Activated CD8-positive, alpha-beta memory T cell treated with anti-CD3 and anti-CD28 coated beads for 36 hours (primary cell): ENCODE data around the gene CACNB3. TPM values are rescaled to one million over a fixed set of nuclear protein-coding genes. Genes with fewer than 3 reads are reported as not detected.
"Not testable (repeated sequence)": the region's sequence is repeated elsewhere in the genome, so short reads cannot be mapped to it uniquely, and the experiment has no call there.

Experiments
- CTCF ChIA-PET: fragments of 350-600 bp; sonication (Branson Sonifier 250); formaldehyde crosslinking; loops from one replicate; lab custom pipeline; 2021; ENCODE audit warnings: antibody characterized with exemption; lab: Charles Lee
- POLR2A ChIA-PET: fragments of 350-600 bp; sonication (Branson Sonifier 250); formaldehyde crosslinking; loops from one replicate; lab custom pipeline; 2021; ENCODE audit warnings: antibody characterized with exemption; lab: Charles Lee
- total RNA-seq, 2 experiments: library from RNA; stranded (reverse); gene quantifications; one replicate each; pipeline ENCODE4 v1.2.3, GENCODE V29; 2021

The CACNB3 gene
- total RNA-seq, 2 experiments from 2014 or later, result 6.1 to 8.3 TPM

DNA sequence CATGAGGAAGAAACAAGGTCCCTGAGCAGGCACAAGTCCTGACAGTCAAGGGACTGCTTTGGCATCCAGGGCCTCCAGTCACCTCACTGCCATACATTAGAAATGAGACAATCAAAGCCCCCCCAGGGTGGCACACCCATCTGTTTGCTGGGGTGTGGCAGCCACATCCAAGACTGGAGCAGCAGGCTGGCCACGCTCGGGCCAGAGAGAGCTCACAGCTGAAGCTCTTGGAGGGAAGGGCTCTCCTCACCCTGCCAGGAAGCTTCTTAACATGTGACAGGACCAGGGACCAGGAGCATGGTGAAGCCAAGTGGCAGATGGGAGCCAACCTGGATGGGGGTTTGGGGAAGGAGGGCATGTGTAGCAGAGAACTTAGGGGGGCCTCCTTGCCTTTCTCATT lies 10.0 kb downstream of the CACNB3 start:
- CTCF ChIA-PET, result interaction anchor here (1.2 kb wide), 1 partner anchor 12 kb away, joined by 3 read pairs; no protein-coding TSS in a partner anchor
- POLR2A ChIA-PET, result no interaction called here

DNA sequence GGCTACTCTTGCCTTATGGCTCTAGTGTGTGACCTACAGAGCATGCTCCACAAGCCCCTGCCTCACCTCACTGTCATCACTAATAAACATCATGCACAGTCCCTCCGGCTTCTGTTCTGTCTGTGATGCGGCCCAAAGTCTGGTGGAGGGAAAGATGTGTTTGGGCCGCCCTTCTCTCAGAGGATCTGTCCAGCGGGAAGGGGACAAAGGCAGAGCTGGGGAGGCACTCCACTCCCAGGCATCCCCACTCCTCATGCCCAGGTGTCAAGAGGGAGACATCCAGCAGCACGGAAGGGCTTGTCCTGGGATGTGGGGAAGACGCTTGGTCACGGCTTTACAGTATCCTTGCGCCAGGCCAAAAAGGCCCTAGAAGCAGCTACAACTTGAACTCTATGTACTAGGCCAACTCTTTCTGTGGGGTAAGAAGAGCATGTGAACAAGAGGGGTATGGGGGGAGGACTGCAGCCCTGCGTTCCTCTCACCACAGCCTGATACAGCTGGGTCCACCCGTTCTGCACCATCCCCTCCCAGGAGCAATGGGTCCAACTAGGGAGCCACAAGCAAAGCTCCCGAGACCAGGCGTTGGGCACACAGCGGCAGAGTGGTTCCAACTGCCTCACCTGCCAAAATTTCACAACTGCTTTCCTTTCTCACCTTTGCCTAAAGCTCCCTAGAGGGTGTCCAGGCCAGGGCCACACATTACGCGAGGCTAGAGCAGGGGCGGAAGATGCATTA lies 10.7 kb downstream of the CACNB3 start:
- POLR2A ChIA-PET, result no interaction called here

DNA sequence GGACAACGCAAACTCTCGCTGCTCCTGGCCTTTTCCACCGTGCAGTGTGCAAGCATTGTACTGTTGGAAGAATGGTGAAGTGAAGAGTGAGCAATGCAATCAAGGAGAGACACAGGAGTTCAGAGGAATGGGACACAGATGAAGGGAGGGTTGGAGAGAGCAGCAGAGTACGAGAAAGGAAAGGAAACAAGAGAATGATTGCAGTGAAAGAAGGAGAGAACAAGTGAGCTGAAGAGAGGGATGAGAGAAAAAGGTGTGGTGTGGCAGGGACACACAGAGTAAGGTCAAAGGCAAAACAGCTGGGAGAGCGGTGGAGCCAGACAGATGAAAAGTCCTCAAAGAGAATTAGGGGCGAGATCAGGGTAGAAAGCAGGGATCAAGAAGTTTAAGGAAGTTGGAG lies 13.0 kb downstream of the CACNB3 start:
- POLR2A ChIA-PET, result interaction anchor here (0.6 kb wide), 1 partner anchor 94 kb away, joined by 6 read pairs; no protein-coding TSS in a partner anchor
- CTCF ChIA-PET, result interaction anchor here (0.6 kb wide), 1 partner anchor 96 kb away, joined by 5 read pairs; no protein-coding TSS in a partner anchor

More for the DNA sequence above, 10.7 kb downstream of the CACNB3 start:
- CTCF ChIA-PET, result interaction anchor here (1.2 kb wide), 1 partner anchor 13 kb away, joined by 3 read pairs; no protein-coding TSS in a partner anchor

DNA sequence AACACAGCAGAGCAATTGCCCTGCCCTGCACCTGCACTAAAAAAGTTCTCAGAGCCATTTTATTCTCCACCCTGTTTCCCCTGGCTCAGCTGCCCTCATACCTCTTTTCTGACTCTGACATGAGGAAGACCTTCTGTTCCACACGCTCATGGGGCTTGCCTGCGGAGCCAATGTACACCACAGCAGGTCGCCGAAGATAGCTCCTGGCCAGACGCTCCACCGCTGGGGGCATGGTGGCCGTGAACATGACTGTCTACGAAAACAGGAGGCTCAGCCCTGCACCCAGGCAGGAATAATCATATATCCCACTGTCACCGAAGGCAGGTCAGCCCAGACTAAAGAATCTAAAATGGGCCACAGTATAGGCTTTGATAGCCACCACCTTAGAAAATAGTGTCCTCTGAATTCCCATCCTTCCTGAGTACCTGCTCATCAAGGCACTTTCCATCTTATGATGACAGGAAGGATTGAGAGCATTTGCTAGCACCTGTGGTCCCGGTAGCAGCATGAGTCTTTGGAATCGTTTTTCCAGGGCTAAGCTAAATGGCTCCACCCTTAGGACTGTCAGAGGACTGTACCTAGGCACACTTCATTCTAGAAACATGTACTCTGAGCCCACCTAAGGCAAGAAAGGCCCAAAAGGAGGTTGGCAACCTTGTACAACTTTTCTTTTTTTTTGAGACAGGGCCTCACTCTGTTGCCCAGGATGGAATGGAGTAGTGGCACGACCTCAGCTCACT lies 14.2 kb downstream of the CACNB3 start:
- ChIA-PET CTCF (no interaction called here), POLR2A (no interaction called here)

DNA sequence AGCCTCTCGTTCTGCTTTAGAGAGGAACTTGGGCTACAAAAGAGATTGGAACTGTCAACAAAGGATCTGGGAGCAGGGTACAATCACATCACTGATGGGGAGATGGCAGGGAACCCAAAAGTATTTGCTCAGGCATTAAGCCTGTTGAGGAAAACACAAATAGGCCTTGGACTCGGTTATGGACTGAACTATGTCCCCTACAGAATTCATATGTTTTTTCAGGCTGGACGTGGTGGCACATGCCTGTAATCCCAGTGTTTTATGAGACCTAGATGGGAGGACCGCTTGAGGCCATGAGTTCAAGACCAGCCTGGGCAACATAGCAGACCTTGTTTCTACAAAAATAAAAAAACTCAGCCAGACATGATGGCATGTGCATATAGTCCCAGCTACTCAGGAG lies 19.8 kb downstream of the CACNB3 start:
- CTCF ChIA-PET, result no interaction called here
- POLR2A ChIA-PET, result no interaction called here

DNA sequence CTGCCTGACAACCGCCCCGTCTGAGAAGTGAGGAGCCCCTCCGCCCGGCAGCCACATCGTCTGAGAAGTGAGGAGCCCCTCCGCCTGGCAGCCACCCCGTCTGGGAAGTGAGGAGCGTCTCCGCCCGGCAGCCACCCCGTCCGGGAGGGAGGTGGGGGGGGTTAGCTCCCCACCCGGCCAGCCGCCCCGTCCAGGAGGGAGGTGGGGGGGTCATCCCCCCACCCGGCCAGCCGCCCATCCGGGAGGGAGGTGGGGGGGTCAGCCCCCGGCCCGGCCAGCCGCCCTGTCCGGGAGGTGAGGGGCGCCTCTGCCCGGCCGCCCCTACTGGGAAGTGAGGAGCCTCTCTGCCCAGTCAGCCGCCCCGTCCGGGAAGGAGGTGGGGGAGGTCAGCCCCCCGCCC lies 23.7 kb downstream of the CACNB3 start:
- CTCF ChIA-PET, POLR2A ChIA-PET: not testable (repeated sequence)

DNA sequence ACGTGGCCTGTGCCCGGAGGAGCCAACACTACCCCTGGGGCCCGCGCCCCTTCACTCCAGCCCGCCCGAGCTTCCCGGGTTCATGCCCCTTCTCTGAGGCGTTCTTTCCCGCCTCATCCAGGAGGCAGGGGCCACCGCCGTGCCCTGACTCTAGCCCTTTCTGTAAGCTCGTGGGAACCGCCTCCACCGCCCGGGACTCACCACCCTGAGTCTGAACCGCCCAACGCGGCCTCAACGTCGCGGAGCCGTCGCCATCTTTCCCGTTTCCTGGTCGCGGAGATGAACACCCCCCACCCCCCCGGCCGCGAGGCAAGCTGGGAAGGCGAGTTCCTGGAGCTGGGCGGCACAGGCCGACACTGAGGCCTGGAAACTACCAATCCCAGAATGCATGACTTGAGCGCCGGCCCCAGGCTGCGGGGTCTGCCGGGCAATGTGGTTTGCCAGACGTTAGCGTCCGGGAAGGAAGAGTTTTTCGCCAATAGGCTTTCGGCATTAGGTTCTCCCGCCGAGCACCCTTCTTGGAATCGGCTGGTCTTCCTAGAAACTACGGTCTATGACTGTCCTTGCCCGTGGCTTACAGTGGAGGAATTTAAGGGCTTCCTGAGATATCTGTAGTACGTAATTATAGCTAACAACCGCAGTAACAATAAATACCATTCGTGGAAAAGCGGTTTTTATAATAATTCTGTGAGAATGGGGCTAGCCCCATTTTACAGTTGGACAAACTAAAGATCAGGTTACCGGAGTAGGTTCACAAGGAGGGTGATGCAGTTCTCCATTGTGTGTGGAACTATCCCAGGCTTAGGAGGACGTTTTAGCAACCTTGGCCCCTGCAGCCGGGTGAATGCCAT lies 33.8 kb downstream of the CACNB3 start, which contains the start of gene DDX23:
Gene DDX23, minus strand, starts transcription at position 281 of the 851 bp plus-strand sequence. CDS start 6,381 bp downstream, outside the sequence.
- CTCF ChIA-PET, result interaction anchor here (0.6 to 5.7 kb wide), 28 partner anchors 15 to 1042 kb away, joined by 3 to 75 read pairs (median 5); partner anchors contain the start of genes ARF3, RND1 and WNT1
- POLR2A ChIA-PET, result interaction anchor here (0.6 to 2.5 kb wide), 16 partner anchors 13 to 818 kb away, joined by 3 to 19 read pairs (median 4); partner anchors contain the start of genes FKBP11, RHEBL1 and RND1

DNA sequence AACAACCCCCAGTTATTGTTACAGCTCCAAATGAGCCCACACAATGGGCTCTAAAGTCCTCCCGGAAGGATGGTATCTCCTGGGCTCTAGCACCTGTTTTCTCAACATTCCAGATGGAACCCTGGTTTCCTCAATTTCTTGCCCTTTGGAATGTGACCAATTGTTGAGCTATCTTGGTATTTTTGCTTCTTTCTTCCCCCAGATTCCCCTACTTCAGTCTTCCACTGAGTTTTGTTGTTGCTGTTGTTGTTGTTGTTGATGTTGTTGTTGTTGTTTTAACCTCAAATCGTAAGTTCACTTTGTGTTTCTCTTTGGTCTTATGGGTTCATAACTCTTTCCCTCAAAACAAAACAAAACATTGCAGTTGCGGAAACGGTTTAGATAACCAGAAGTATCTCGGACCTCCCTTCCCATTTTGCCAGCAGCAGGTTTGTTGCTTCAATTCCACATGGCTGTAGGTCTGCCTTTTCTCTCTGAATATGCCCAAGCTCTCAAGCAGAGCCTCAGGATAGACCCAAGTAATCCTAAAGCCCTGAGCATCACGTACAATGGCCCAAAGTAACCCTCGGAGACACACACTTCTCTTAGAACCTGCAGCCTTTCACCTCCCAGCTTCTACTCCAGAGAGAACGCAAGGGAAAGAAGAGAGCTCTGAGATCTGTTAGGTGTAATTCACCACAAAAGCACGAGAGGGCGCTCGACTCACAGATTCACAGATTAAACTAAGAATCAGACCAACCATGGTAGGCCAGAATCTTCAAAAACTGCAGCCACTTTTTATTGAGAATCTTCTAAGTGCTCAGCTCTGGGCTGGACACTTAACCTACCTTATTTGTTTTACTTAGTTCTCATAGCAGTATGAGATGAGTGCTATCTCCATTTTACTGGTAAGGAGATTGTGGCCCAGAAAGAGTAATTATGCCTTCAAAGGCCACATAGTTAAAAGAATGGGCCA lies 34.7 kb downstream of the CACNB3 start:
- ChIA-PET CTCF (interaction anchor here (0.6 to 5.7 kb wide), 32 partner anchors 9 to 191 kb away, joined by 3 to 75 read pairs (median 5); partner anchors contain the start of genes ARF3, RND1 and WNT1), POLR2A (interaction anchor here (0.5 to 2.5 kb wide), 4 partner anchors 12 to 168 kb away, joined by 3 to 19 read pairs (median 5); partner anchors contain the start of gene RND1)

DNA sequence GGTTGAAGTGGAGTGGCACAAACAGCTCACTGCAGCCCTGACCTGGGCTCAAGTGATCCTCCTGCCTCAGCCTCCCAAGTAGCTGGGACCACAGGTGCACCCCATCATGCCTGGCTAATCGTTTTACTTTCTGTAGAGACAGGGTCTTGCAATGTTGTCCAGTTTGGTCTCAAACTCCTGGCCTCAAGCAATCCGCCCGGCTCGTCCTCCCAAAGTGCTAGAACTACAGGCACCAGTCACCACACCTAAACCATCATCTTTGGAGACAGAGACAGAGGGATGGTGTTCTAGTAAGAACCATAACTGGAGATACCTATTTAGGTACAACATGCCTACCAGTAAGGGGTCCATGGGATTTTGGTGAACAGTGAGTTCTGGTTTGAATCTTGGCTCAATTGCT lies 36.2 kb downstream of the CACNB3 start:
- POLR2A ChIA-PET, result no interaction called here
- CTCF ChIA-PET, result interaction anchor here (2.2 to 5.7 kb wide), 5 partner anchors 32 to 134 kb away, joined by 8 to 75 read pairs (median 42); a partner anchor contains a TSS

DNA sequence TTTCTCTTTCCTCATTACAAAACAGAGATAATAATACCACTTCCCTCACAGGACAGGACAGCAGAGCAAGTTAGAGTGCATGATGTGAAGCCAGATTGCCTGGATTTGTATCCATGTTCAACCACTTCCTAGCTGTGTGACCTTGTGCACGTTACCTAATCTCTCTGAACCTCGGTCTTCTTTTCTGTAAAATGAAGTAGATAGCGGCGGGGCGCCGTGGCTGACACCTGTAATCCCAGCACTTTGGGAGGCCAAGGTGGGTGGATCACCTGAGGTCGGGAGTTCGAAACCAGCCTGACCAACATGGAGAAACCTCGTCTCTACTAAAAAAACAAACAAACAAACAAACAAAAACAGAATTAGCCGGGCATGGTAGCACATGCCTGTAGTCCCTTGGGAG lies 36.6 kb downstream of the CACNB3 start:
- POLR2A ChIA-PET, result not testable (repeated sequence)
- CTCF ChIA-PET, result interaction anchor here (0.7 to 5.7 kb wide), 4 partner anchors 36 to 134 kb away, joined by 3 to 75 read pairs (median 34); a partner anchor contains a TSS

DNA sequence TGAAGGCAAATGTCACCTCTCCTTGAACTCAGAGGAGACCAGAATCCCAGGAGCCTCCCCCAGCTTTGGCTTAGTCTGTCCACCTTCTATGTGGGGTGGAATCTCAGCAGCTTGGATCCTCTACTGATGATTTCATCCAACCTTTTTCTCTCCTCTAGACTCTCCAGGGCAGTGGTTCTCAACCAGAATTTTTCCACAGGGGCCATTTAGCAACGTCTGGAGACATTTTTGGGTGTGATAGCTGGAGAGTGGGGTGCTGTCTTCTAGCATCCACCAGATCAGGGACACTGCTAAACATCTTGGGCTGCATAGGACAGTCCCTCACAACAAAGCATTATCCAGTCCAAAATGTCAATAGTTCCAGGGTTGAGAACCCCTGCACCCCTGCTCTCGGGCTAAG lies 38.1 kb downstream of the CACNB3 start:
- POLR2A ChIA-PET, result no interaction called here
- CTCF ChIA-PET, result interaction anchor here (1.8 kb wide), 1 partner anchor 34 kb away, joined by 7 read pairs; no protein-coding TSS in a partner anchor

DNA sequence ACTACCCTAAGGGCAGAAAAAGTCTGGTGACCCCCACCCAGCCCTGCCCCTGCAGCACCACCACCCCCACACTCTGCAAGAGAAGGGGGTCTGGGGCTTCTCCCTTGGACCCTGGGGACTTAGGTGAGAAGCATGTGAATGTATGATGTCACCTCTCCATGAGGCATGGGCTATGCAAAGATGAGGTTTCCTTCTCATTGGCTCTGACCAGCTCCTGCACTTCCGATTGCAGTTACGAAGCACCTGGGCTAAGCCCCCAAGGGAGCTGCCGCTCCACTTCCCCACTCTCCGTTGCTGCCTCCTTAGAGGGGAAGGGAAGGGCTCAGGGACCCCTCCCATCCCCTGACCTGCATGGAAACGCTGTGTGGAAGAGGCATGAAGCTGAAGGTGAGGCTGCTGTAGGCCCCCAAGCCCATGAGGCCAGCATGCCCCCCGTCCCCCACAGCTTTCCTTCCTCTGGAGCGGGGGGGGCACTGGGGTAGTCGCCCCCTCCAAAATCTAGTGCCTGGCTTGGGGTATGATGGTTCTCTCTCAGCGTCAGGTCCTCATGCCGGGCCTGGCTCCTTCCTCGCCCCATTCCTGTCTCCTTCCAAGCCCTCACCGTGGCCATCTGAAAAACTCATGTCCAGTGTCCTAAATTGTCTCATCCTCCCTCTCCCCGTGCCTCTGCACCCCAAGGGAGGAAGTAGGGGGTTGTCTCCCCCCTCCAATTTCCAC lies 39.1 kb downstream of the CACNB3 start:
- ChIA-PET CTCF (interaction anchor here (0.6 to 3.3 kb wide), 4 partner anchors 33 to 475 kb away, joined by 3 to 15 read pairs (median 3); no protein-coding TSS in a partner anchor), POLR2A (interaction anchor here (0.5 to 0.6 kb wide), 2 partner anchors 40 to 162 kb away, joined by 3 to 10 read pairs; no protein-coding TSS in a partner anchor)

DNA sequence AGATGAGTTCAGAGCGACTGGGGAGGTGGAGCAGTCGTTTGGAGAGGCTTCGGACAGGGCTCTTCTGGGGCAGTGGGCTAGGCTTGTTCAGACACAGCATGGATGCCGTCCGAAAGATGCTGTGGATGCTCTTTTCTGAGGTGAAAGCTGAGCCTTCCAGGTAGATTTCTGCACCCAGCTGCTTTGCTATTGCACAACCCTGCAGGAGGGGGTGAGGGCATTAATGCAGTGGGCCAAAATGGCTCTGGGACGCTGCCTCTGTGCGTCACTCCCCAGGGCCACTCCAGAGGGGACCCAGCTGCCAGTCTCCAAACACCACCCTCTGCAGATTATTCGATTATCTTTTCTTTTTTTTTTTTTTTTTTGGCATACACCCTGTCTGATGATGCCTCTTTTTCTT lies 39.7 kb downstream of the CACNB3 start:
- ChIA-PET CTCF (interaction anchor here (0.5 to 3.3 kb wide), 6 partner anchors 32 to 474 kb away, joined by 3 to 15 read pairs (median 3); a partner anchor contains a TSS), POLR2A (interaction anchor here (0.6 kb wide), 1 partner anchor 162 kb away, joined by 10 read pairs; no protein-coding TSS in a partner anchor)

DNA sequence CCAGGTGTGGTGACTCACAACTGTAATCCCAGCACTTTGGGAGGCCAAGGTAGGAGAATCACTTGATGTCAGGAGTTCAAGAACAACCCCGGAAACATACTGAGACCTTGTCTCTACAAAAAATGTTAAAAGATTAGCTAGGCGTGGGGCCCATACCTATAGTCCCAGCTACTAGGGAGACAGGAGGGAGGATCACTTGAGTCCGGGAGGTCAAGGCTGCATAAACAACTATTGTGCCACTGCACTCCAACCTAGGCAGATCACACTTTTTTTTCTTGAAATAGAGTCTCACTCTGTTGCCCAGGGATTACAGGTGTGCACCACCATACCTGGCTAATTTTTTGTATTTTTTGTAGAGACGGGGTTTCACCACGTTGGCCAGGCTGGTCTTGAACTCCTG lies 41.3 kb downstream of the CACNB3 start:
- ChIA-PET POLR2A (no interaction called here), CTCF (interaction anchor here (0.7 to 3.3 kb wide), 2 partner anchors 31 to 134 kb away, joined by 3 to 15 read pairs; no protein-coding TSS in a partner anchor)

DNA sequence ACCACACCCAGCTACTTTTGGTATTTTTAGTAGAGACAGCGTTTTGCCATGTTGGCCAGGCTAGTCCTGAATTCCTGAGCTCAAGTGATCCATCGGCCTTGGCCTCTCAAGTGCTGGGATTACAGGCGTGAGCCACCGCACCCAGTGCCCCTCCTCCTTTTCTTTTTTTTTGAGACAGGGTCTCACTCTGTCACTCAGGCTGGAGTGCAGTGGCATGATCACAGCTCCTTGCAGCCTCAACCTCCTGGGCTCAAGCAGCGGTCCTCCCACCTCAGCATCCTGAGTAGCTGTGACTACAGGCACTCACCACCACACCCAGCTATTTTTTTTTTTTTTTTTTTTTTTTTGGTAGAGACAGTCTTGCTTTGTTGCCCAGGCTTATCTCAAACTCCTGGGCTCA lies 41.9 kb downstream of the CACNB3 start:
- CTCF ChIA-PET, result interaction anchor here (0.7 to 3.3 kb wide), 2 partner anchors 30 to 133 kb away, joined by 3 to 15 read pairs; no protein-coding TSS in a partner anchor
- POLR2A ChIA-PET, result interaction anchor here (0.6 kb wide), 1 partner anchor 120 kb away, joined by 3 read pairs; no protein-coding TSS in a partner anchor

DNA sequence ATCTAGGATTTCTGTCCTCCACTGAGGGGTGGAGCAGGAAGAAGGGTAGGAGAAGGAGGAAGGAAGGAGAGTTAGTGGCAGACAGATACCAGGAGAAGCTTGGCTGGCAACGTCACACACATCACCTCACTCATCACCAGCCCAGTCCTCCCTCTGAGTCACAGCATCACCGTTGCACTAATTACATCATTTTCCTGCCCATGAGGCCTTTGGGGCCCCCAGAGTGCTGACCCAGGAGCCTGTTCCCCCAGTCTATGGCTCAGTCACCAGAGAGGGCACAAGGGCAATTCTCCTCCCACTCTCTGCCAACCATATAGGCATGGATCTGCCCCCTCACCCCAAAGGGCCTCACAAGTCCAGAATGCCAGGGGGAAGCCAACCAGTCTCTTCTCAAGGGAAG lies 42.8 kb downstream of the CACNB3 start:
- ChIA-PET CTCF (no interaction called here), POLR2A (interaction anchor here (0.6 kb wide), 1 partner anchor 119 kb away, joined by 3 read pairs; no protein-coding TSS in a partner anchor)
